HG03066 (cell line): Measurements from ENCODE around the gene SH2D3C.

Source experiments
- ATAC-seq: cut with Tn5 transposase; IDR thresholded peaks from one replicate; pipeline ENCODE4 v1.9.1; 2021; ENCODE audit warnings: low read depth; ENCODE audit not compliant: unreplicated experiment

Gene SH2D3C

GRCh38 chr9:127746959-127747569, 31.4 kb downstream of the SH2D3C start:
- no peak for ATAC-seq

GRCh38 chr9:127744398-127745110, 33.9 kb downstream of the SH2D3C start:
- no peak for ATAC-seq

GRCh38 chr9:127742435-127743088, 35.9 kb downstream of the SH2D3C start:
- no peak for ATAC-seq

GRCh38 chr9:127741831-127742434, 36.5 kb downstream of the SH2D3C start:
- ATAC-seq, result no peak

GRCh38 chr9:127739614-127740330, 38.7 kb downstream of the SH2D3C start:
- ATAC-seq, result no peak

GRCh38 chr9:127738666-127739065, 39.8 kb downstream of the SH2D3C start:
- ATAC-seq, result no peak

- ATAC-seq, result peak; percentile 6
Observed at GRCh38 chr9:127735530-127736185, 42.8 kb downstream of the SH2D3C start.

GRCh38 chr9:127734747-127735529, 43.5 kb downstream of the SH2D3C start, which contains the start of gene TOR2A:
Gene TOR2A, minus strand, starts transcription at chr9:127735294. Its CDS starts 24 bp downstream, at chr9:127735270.
- ATAC-seq, result peak; percentile 89

- no peak for ATAC-seq
Observed at GRCh38 chr9:127734247-127734746, 44.2 kb downstream of the SH2D3C start.

- no peak for ATAC-seq
Observed at GRCh38 chr9:127733614-127734013, 44.9 kb downstream of the SH2D3C start.

GRCh38 chr9:127732444-127732843, 46.0 kb downstream of the SH2D3C start:
- no peak for ATAC-seq

- no peak for ATAC-seq
Observed at GRCh38 chr9:127731938-127732337, 46.5 kb downstream of the SH2D3C start.

GRCh38 chr9:127730799-127731410, 47.6 kb downstream of the SH2D3C start:
- ATAC-seq, result no peak

- ATAC-seq, result no peak
Observed at GRCh38 chr9:127730262-127730661, 48.2 kb downstream of the SH2D3C start.

GRCh38 chr9:127729522-127730256, 48.8 kb downstream of the SH2D3C start:
- no peak for ATAC-seq

- ATAC-seq, result no peak
Observed at GRCh38 chr9:127728808-127729207, 49.7 kb downstream of the SH2D3C start.

- no peak for ATAC-seq
Observed at GRCh38 chr9:127726871-127727270, 51.6 kb downstream of the SH2D3C start.

GRCh38 chr9:127724012-127724411, 54.5 kb downstream of the SH2D3C start:
- no peak for ATAC-seq
